Renal pelvis (tissue), 4 donors: Measurements from ENCODE around the gene KCTD8. TPM values are rescaled to one million over a fixed set of nuclear protein-coding genes. Genes with fewer than 3 reads are reported as not detected.
"Not testable (repeated sequence)": the region's sequence is repeated elsewhere in the genome, so short reads cannot be mapped to it uniquely, and the experiment has no call there.

Experiments used
- DNase-seq: peaks from one replicate; pipeline ENCODE4 v3.0.0-alpha.2; 2013
- polyA plus RNA-seq, 3 donors: library from polyadenylated mRNA; unstranded; fragments of 120-200 nt; gene quantifications; one replicate each; pipeline ENCODE4 v1.2.1, GENCODE V29; 2013; ENCODE audit not compliant: insufficient read length in 3 of 3

KCTD8 gene
- polyA plus RNA-seq, 3 donors = 3.5 to 4.1 (median 3.8) TPM

GRCh38 chr4:44342800-44343199 lies 105.8 kb downstream of the KCTD8 start:
- DNase-seq = no peak

GRCh38 chr4:44326741-44327140 lies 121.9 kb downstream of the KCTD8 start:
- no peak for DNase-seq

- no peak for DNase-seq
These were observed 127.8 kb downstream of the KCTD8 start for GRCh38 chr4:44320833-44321232.

- DNase-seq = no peak
These were observed 129.5 kb downstream of the KCTD8 start for GRCh38 chr4:44319129-44319528.

GRCh38 chr4:44313702-44314101 lies 134.9 kb downstream of the KCTD8 start:
- no peak for DNase-seq

- DNase-seq = no peak
These were observed 161.1 kb downstream of the KCTD8 start for GRCh38 chr4:44287505-44287904.

- DNase-seq = no peak
These were observed 169.1 kb downstream of the KCTD8 start for GRCh38 chr4:44279469-44279868.

GRCh38 chr4:44279066-44279465 lies 169.5 kb downstream of the KCTD8 start:
- no peak for DNase-seq

GRCh38 chr4:44257461-44257860 lies 191.1 kb downstream of the KCTD8 start:
- DNase-seq = no peak

- no peak for DNase-seq
These were observed 192.2 kb downstream of the KCTD8 start for GRCh38 chr4:44256414-44256813.

GRCh38 chr4:44237643-44238042 lies 211.0 kb downstream of the KCTD8 start:
- DNase-seq = no peak

GRCh38 chr4:44235897-44236296 lies 212.7 kb downstream of the KCTD8 start:
- no peak for DNase-seq

GRCh38 chr4:44232262-44232661 lies 216.3 kb downstream of the KCTD8 start:
- no peak for DNase-seq

GRCh38 chr4:44231006-44231405 lies 217.6 kb downstream of the KCTD8 start:
- no peak for DNase-seq

GRCh38 chr4:44228326-44228725 lies 220.3 kb downstream of the KCTD8 start:
- no peak for DNase-seq

GRCh38 chr4:44221407-44221806 lies 227.2 kb downstream of the KCTD8 start:
- DNase-seq = no peak

GRCh38 chr4:44210750-44211149 lies 237.9 kb downstream of the KCTD8 start:
- no peak for DNase-seq

GRCh38 chr4:44196796-44197195 lies 251.8 kb downstream of the KCTD8 start:
- DNase-seq = no peak

- no peak for DNase-seq
These were observed 254.2 kb downstream of the KCTD8 start for GRCh38 chr4:44194365-44194764.

- DNase-seq = no peak
These were observed 261.8 kb downstream of the KCTD8 start for GRCh38 chr4:44186850-44187246.

- no peak for DNase-seq
These were observed 262.3 kb downstream of the KCTD8 start for GRCh38 chr4:44186096-44186849.

- not testable (repeated sequence) for DNase-seq
These were observed 266.9 kb downstream of the KCTD8 start for GRCh38 chr4:44181491-44182349.

- DNase-seq = not testable (repeated sequence)
These were observed 280.8 kb downstream of the KCTD8 start for GRCh38 chr4:44167766-44168165.
